ENCODE results near the gene KIF26A. TPM values are rescaled to one million over a fixed set of nuclear protein-coding genes. Genes with fewer than 3 reads are reported as not detected.

The KIF26A gene
- total RNA-seq, 2 donors from 2014 or later, result 5.6 to 14.1 TPM

DNA sequence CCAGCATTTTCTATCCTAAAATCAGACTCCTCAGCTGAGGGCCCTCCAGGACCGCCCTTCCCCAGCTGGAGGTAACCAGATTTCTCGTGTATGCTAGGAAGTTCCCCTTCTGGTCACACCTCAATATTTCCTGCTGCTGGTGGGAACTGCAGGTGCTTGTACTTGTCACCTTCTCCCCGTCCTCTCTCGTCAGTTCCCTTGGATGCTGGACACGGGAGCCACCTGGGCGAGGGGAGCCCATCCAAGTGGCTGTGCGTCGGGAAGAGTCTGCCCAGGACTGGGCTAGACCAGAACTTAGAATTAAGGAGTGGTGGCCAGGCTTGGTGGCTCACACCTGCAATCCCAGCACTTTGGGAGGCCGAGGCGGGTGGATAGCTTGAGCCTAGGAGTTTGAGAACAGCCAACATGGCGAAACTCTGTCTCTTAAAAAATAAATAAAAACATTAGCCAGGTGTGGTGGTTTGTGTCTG, 23.2 kb upstream of the KIF26A start:
- H3K27me3 ChIP-seq, result no peaks in the 10 kb centered on the region
- no peak overlapping the region for H3K4me3 ChIP-seq
- TF ChIP-seq, protein P1, sequence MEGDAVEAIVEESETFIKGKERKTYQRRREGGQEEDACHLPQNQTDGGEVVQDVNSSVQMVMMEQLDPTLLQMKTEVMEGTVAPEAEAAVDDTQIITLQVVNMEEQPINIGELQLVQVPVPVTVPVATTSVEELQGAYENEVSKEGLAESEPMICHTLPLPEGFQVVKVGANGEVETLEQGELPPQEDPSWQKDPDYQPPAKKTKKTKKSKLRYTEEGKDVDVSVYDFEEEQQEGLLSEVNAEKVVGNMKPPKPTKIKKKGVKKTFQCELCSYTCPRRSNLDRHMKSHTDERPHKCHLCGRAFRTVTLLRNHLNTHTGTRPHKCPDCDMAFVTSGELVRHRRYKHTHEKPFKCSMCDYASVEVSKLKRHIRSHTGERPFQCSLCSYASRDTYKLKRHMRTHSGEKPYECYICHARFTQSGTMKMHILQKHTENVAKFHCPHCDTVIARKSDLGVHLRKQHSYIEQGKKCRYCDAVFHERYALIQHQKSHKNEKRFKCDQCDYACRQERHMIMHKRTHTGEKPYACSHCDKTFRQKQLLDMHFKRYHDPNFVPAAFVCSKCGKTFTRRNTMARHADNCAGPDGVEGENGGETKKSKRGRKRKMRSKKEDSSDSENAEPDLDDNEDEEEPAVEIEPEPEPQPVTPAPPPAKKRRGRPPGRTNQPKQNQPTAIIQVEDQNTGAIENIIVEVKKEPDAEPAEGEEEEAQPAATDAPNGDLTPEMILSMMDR (IDR thresholded peaks at IDR 0.05), result no peak
- H3K4me1 ChIP-seq, result peaks cover 0 to 20% of the 10 kb centered on the region in 2 donors
- no peaks in the 10 kb centered on the region for H3K9me3 ChIP-seq
- no peak overlapping the region for H3K27ac ChIP-seq
- no peaks in the 10 kb centered on the region for H3K36me3 ChIP-seq
- DNase-seq (ENCODE audit: low spot score), result no peak

DNA sequence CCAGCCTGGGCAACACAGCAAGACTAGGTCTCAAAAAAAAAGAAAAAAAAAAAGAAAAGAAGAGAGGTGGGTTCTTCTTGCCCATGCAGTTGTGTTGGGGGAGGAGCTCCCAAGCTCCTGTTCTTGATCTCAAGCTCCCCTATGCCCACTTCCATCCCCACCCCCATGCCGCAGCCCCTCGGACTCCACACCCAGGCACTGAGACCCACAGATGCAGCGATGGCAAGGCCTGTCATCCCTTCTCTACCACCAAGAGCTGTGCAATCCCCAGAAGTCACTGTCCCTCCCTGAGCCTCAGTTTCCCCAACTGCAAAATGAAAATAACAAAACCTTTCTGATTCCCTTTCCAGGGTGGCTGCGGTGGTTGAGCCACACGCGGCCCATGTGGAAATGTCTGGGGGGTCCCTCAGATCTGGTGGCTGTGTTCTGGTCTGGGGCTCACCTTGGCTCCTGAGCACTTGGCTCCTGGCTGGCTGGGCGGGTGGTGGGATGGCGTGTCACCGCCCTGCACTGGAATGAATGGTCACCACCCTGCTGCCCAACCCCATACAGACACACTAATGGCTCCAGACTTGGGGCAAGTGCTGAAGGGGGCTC, 22.6 kb upstream of the KIF26A start:
- no peak for DNase-seq (ENCODE audit: low spot score)
- H3K36me3 ChIP-seq, result no peaks in the 10 kb centered on the region
- TF ChIP-seq, protein P1 (IDR thresholded peaks at IDR 0.05), result no peak
- H3K27me3 ChIP-seq, result no peaks in the 10 kb centered on the region
- H3K4me3 ChIP-seq, result no peak overlapping the region
- H3K4me1 ChIP-seq, result peaks cover 0 to 20% of the 10 kb centered on the region in 2 donors
- H3K27ac ChIP-seq, result no peak overlapping the region
- H3K9me3 ChIP-seq, result no peaks in the 10 kb centered on the region

DNA sequence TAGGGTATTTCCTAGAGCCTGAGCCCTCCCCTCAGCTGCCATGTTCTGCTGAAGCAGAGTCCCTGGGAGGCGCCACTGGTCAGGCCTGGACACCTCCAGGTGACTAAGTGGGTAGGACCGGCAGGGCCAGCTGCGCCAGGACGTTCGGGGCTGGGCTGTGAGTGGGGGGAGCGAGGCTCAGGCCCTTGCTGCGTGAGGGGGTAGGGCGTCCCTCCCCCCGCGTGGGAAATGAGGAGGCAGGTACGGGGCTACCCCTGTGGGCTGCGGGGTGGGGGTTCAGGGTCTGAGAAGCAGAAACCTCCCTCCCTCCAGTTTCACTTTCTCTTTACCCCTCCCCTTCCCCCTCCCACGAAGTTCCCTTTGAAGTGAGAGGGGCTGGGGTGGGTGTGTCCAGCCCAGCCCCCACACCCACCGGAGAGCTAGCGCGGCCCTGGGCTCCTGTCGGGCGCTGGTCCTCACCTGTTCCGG, 22.1 kb upstream of the KIF26A start:
- no peaks in the 10 kb centered on the region for H3K9me3 ChIP-seq
- H3K27me3 ChIP-seq, result no peaks in the 10 kb centered on the region
- peaks cover 0 to 20% of the 10 kb centered on the region in 2 donors for H3K4me1 ChIP-seq
- no peak overlapping the region for H3K27ac ChIP-seq
- TF ChIP-seq, protein P1 (IDR thresholded peaks at IDR 0.05), result no peak
- no peak for DNase-seq (ENCODE audit: low spot score)
- no peaks in the 10 kb centered on the region for H3K36me3 ChIP-seq
- peak overlapping the region; percentile 39 to 50 for H3K4me3 ChIP-seq

DNA sequence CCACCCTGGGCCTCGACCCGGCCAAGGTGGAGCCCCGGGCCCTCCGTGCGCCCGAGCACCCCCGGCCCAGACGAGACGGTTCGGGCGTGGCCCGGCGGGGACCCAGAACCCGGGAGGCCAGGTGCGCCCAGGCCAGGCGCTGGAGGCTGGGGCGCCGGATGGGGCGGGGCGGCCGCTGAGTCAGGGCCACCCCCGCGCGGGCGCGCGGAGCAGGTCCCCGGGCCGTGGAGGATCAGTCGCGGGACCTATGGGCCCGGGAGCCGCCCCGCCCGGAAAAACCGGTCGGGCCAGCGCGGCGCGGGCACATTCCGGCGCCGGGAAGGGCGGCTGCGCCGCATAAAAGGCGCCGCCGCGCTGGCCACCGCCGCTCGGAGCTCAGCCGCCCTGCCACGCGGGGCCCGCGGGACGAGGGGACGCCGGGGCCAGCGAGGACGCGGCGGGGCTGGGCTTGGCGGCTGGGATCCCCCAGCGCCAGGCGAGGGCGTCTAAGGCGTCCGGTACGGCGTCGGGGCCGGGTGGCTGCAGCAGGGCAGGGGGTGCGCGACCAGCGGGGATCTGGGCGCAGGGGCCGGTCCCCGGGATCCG, 21.5 kb upstream of the KIF26A start:
- TF ChIP-seq, protein P1 (IDR thresholded peaks at IDR 0.05), result no peak
- no peak overlapping the region for H3K27ac ChIP-seq
- H3K27me3 ChIP-seq, result no peaks in the 10 kb centered on the region
- H3K9me3 ChIP-seq, result no peaks in the 10 kb centered on the region
- H3K36me3 ChIP-seq, result no peaks in the 10 kb centered on the region
- peaks cover 0 to 20% of the 10 kb centered on the region in 2 donors for H3K4me1 ChIP-seq
- DNase-seq (ENCODE audit: low spot score), result no peak
- peak overlapping the region; percentile 39 to 50 for H3K4me3 ChIP-seq

DNA sequence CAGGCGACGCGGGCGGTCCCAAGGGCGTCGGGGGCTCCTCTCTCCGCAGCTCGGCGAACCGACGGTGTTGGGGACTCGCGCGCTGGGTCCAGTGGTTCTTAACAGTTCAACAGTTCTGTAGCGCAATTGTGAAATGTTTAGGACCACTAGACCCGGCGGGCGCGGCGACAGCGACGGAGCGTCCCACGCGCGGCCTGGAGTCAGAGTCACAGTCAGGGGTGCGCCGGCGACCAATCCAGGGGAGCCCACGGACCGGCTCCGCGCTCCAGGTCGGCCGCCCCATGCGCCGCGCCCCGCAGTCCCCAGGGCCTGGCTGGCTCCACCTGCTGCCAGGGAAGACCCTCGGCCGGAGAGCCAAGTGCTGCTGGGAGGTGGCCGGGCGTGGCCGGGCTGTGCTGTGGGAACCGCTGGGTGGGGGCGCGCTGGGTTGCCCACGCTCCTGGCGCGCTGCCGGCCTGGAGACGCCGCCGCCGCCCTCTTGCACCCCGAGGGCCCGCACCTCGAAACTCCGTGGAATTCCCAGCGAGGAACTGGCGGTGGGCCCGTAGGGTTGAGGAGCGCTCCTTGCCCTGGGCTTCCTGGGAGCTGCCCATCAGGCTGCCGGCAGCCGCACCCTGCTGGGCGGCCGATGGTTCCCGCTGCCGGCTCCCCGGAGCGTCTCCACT, 20.9 kb upstream of the KIF26A start:
- peak overlapping the region in 1 of 2 donors; percentile 50 for H3K4me3 ChIP-seq
- TF ChIP-seq, protein P1 (IDR thresholded peaks at IDR 0.05), result no peak
- H3K27me3 ChIP-seq, result no peaks in the 10 kb centered on the region

More for the DNA sequence above, 20.9 kb upstream of the KIF26A start:
- DNase-seq (ENCODE audit: low spot score), result no peak
- Histone ChIP-seq H3K36me3 (no peaks in the 10 kb centered on the region), H3K9me3 (no peaks in the 10 kb centered on the region), H3K4me1 (peaks cover 0 to 20% of the 10 kb centered on the region in 2 donors), H3K27ac (no peak overlapping the region)

Data from right atrium auricular region (tissue), 2 donors.